Nephron (organoid): ENCODE results near the gene AURKAIP1.
"Not testable (repeated sequence)": the region's sequence is repeated elsewhere in the genome, so short reads cannot be mapped to it uniquely, and the experiment has no call there.

Source experiments
- H3K27ac Mint-ChIP-seq, 3 experiments: 2 replicates each; pipeline ENCODE4 v1.8.0; 2020; ENCODE audit warnings: mixed read lengths in 3 of 3, mild to moderate bottlenecking in 2 of 3, moderate library complexity in 1 of 3
- H3K27me3 Mint-ChIP-seq: 2 replicates; pipeline ENCODE4 v1.8.0; 2021; ENCODE audit warnings: low read depth, mild to moderate bottlenecking, moderate library complexity, mixed read lengths
- H3K36me3 Mint-ChIP-seq: 2 replicates; pipeline ENCODE4 v1.8.0; 2020; ENCODE audit warnings: low read depth, mixed read lengths
- H3K4me1 Mint-ChIP-seq: 2 replicates; pipeline ENCODE4 v1.8.0; 2020; ENCODE audit warnings: mixed read lengths
- H3K4me3 Mint-ChIP-seq, 3 experiments: 2 replicates each; pipeline ENCODE4 v1.8.0; 2020; ENCODE audit warnings: mild to moderate bottlenecking in 3 of 3, mixed read lengths in 3 of 3, moderate library complexity in 2 of 3
- H3K9me3 Mint-ChIP-seq: 2 replicates; pipeline ENCODE4 v1.8.0; 2020; ENCODE audit warnings: mixed read lengths
- CTCF ChIP-seq, 3 experiments: fragments of 200-600 bp; sonication (generic); IDR thresholded peaks; one replicate each; pipeline ENCODE4 v1.5.0; 2021; ENCODE audit warnings: antibody characterized with exemption in 3 of 3; ENCODE audit not compliant: unreplicated experiment in 3 of 3

AURKAIP1 gene

GRCh38 chr1:1421147-1421906, 46.3 kb upstream of the AURKAIP1 start, which contains the start of gene ANKRD65:
TSS of gene ANKRD65 (minus strand) at chr1:1421276. CDS start at chr1:1421005, 271 bp downstream.
- no peaks in the 10 kb centered on the region for H3K27me3 Mint-ChIP-seq
- H3K9me3 Mint-ChIP-seq: no peaks in the 10 kb centered on the region
- peak within 1 kb of the TSS; percentile 47 to 77 (median 76) for H3K27ac Mint-ChIP-seq
- H3K4me3 Mint-ChIP-seq: peak within 1 kb of the TSS; percentile 43 to 62 (median 55)
- TF ChIP-seq CTCF (IDR thresholded peaks at IDR 0.05; ENCODE audit: unreplicated experiment in 3 of 3): no peak
- peaks cover 15% of the 10 kb centered on the region for H3K4me1 Mint-ChIP-seq
- no peaks in the 10 kb centered on the region for H3K36me3 Mint-ChIP-seq

- Mint-ChIP-seq H3K4me3 (peak overlapping the region in 2 of 3 experiments; percentile 43 to 62), H3K27ac (peak overlapping the region in 1 of 3 experiments; percentile 52), H3K27me3 (no peaks in the 10 kb centered on the region), H3K4me1 (peaks cover 15% of the 10 kb centered on the region), H3K9me3 (no peaks in the 10 kb centered on the region), H3K36me3 (no peaks in the 10 kb centered on the region)
- no peak for TF ChIP-seq CTCF (IDR thresholded peaks at IDR 0.05; ENCODE audit: unreplicated experiment in 3 of 3)
Observed at GRCh38 chr1:1420654-1421141, 45.7 kb upstream of the AURKAIP1 start.

- no peak for TF ChIP-seq CTCF (IDR thresholded peaks at IDR 0.05; ENCODE audit: unreplicated experiment in 3 of 3)
- peaks cover 15% of the 10 kb centered on the region for H3K4me1 Mint-ChIP-seq
- H3K27me3 Mint-ChIP-seq: no peaks in the 10 kb centered on the region
- no peaks in the 10 kb centered on the region for H3K9me3 Mint-ChIP-seq
- H3K27ac Mint-ChIP-seq: no peak overlapping the region
- no peak overlapping the region for H3K4me3 Mint-ChIP-seq
- no peaks in the 10 kb centered on the region for H3K36me3 Mint-ChIP-seq
Observed at GRCh38 chr1:1419813-1420653, 45.0 kb upstream of the AURKAIP1 start.

GRCh38 chr1:1419363-1419812, 44.4 kb upstream of the AURKAIP1 start:
- Mint-ChIP-seq H3K27ac (no peak overlapping the region), H3K36me3 (no peaks in the 10 kb centered on the region), H3K27me3 (no peaks in the 10 kb centered on the region), H3K4me1 (peaks cover 15% of the 10 kb centered on the region), H3K9me3 (no peaks in the 10 kb centered on the region), H3K4me3 (no peak overlapping the region)
- TF ChIP-seq CTCF (IDR thresholded peaks at IDR 0.05; ENCODE audit: unreplicated experiment in 3 of 3): no peak

- H3K4me3 Mint-ChIP-seq: peak overlapping the region in 2 of 3 experiments; percentile 21 to 51
- peaks cover 15% of the 10 kb centered on the region for H3K4me1 Mint-ChIP-seq
- no peaks in the 10 kb centered on the region for H3K27me3 Mint-ChIP-seq
- no peaks in the 10 kb centered on the region for H3K36me3 Mint-ChIP-seq
- TF ChIP-seq CTCF (IDR thresholded peaks at IDR 0.05; ENCODE audit: unreplicated experiment in 3 of 3): no peak
- no peaks in the 10 kb centered on the region for H3K9me3 Mint-ChIP-seq
- peak overlapping the region; percentile 76 to 81 (median 80) for H3K27ac Mint-ChIP-seq
Observed at GRCh38 chr1:1418464-1419362, 43.7 kb upstream of the AURKAIP1 start.

GRCh38 chr1:1417825-1418463, 42.9 kb upstream of the AURKAIP1 start:
- H3K9me3 Mint-ChIP-seq, H3K27me3 Mint-ChIP-seq, H3K36me3 Mint-ChIP-seq: not testable (repeated sequence)
- peaks cover 17% of the 10 kb centered on the region for H3K4me1 Mint-ChIP-seq
- H3K27ac Mint-ChIP-seq: peak overlapping the region; percentile 76 to 81 (median 80)
- H3K4me3 Mint-ChIP-seq: peak overlapping the region in 2 of 3 experiments; percentile 33 to 51

- peaks cover 19% of the 10 kb centered on the region for H3K4me1 Mint-ChIP-seq
- not testable (repeated sequence) for H3K27me3 Mint-ChIP-seq, H3K36me3 Mint-ChIP-seq, H3K9me3 Mint-ChIP-seq
- H3K27ac Mint-ChIP-seq: peak overlapping the region; percentile 76 to 81 (median 80)
- peak overlapping the region in 1 of 3 experiments; percentile 33 for H3K4me3 Mint-ChIP-seq
Observed at GRCh38 chr1:1417396-1417795, 42.4 kb upstream of the AURKAIP1 start.
